Right cardiac atrium (tissue), 5 donors: ENCODE data around the gene CTNND2. TPM values are rescaled to one million over a fixed set of nuclear protein-coding genes. Genes with fewer than 3 reads are reported as not detected.

Source experiments
- ATAC-seq, 2 donors: fragments of 200-7000 bp; cut with Tn5 transposase; one replicate each; pipeline versions ENCODE4 v1.8.0 to v1.9.1; 2020; ENCODE audit warnings: moderate library complexity in 2 of 2, mild to moderate bottlenecking in 1 of 2
- DNase-seq, 3 donors: peaks; one replicate each; pipeline ENCODE4 v3.0.0-alpha.2; 2020
- H3K27ac ChIP-seq: one replicate; pipeline ENCODE4 v1.5.1; 2013; ENCODE audit warnings: mild to moderate bottlenecking, low read length, control low read depth, moderate library complexity
- H3K27me3 ChIP-seq: one replicate; pipeline ENCODE4 v1.6.1; 2013; ENCODE audit not compliant: control insufficient read depth, insufficient read depth
- H3K4me1 ChIP-seq: one replicate; pipeline ENCODE4 v1.6.1; 2013; ENCODE audit warnings: low read length; ENCODE audit not compliant: control insufficient read depth, insufficient read depth
- H3K4me3 ChIP-seq: one replicate; pipeline ENCODE4 v1.5.1; 2013; ENCODE audit warnings: low read length, control low read depth
- H3K9me3 ChIP-seq: one replicate; pipeline ENCODE4 v1.6.1; 2013; ENCODE audit warnings: low read length; ENCODE audit not compliant: control insufficient read depth
- WGBS: extraction: QIAGEN DNeasy Blood & Tissue Kit; methylation state at CpG from one replicate; pipeline ENCODE4 v1.1.7; 2013; 5-methylcytosine and 5-hydroxymethylcytosine counted together
- intact Hi-C, 4 donors: fragments of 100-400 bp; cut with DNase I; formaldehyde crosslinking; loops; one replicate each; pipeline versions ENCODE4 v1.11.0 to v1.14.0; 2022 to 2023
- polyA plus RNA-seq: library from polyadenylated mRNA; stranded (reverse); fragments of 200-250 nt; gene quantifications from one replicate; pipeline ENCODE4 v1.2.3, GENCODE V29; 2013
- total RNA-seq, 4 donors: library from RNA; stranded (reverse); fragmentation: NEBNext Ultra II Directional; extraction: Animal tissue kit (Norgen Biotek cat#: 25700); gene quantifications; one replicate each; pipeline ENCODE4 v1.2.1, GENCODE V29; 2021
- donor health status: healthy with polysubstance abuse.
- donor health status: DM: no; HTN: yes; CAD: no.
- donor health status: DM: no; HTN: no; CAD: no.
- donor health status: DM: no; HTN: yes; CAD: no; lungs with severe emphysema.
- donor health status: DM: yes; HTN: yes; CAD: no.

Gene CTNND2
- total and polyA plus RNA-seq, 5 donors = 2.6 to 14.0 (median 4.8) TPM

DNA sequence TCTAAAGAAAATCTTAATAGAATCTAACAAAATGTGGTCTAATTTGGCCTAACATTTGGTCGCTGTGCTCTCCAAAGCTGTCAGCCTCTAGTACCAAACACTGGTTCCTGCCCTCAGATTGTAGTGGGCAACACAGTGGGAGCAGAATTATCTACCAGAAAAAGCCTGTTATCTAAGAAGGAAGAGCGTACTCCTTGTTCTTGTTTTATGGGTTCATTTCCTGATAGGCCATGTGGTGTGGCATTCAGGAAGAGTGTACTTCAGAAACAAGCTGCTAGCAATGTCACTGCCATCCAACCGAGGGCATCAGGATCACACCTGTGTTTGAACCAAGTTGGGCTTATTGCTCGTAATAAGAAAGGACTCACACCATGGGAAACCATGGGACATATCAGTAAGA is 655.3 kb downstream of the CTNND2 start:
- Histone ChIP-seq H3K4me1 (no peaks in the 10 kb centered on the region), H3K9me3 (no peaks in the 10 kb centered on the region), H3K4me3 (no peak overlapping the region), H3K27ac (no peak overlapping the region), H3K27me3 (no peaks in the 10 kb centered on the region)
- intact Hi-C loops = no loop called here
- ATAC-seq = no peak
- 69% methylated on average over 4 of the region's 4 CpGs for WGBS
- no peak for DNase-seq

GRCh38 chr5:11247224-11247623 is 657.0 kb downstream of the CTNND2 start:
- no peaks in the 10 kb centered on the region for H3K27me3 ChIP-seq
- DNase-seq = no peak
- ATAC-seq = no peak
- H3K4me1 ChIP-seq = no peaks in the 10 kb centered on the region
- intact Hi-C loops = no loop called here
- no peaks in the 10 kb centered on the region for H3K9me3 ChIP-seq
- H3K4me3 ChIP-seq = no peak overlapping the region
- H3K27ac ChIP-seq = no peak overlapping the region
- 89% methylated on average over 3 of the region's 3 CpGs for WGBS

DNA sequence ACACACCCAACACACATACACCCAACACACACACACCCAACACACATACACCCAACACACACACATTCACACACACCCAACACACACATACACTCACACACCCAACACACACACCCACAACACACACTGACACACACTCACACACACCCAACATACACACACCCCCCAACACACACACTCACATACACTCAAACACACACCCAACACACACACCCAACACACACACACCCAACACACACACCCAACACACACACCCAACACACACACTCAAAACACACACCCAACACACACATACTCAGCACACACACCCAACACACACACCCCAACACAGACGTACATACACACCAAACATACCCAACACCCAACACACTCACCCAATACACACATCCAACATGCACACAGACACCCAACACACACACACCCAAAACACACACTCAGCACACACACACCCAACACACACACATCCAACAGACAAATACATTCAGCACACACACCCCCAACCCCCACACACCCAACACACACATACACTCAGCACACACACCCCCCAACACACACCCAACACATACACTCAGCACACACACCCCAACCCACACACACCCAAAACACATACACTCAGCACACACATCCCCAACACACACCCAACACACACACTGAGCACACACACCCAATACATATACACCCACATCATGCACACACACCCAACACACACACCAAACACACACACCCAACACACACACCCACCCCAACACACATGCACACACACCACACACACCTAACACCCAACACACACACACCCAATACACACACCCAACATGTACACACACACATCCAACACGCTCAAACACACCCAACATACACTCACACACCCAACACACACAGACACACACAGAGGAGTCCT is 663.7 kb downstream of the CTNND2 start:
- no peak for ATAC-seq
- Histone ChIP-seq H3K4me1 (no peaks in the 10 kb centered on the region), H3K27ac (no peak overlapping the region), H3K4me3 (no peak overlapping the region), H3K27me3 (no peaks in the 10 kb centered on the region), H3K9me3 (no peaks in the 10 kb centered on the region)
- no peak for DNase-seq
- intact Hi-C loops = no loop called here
- 86% methylated on average over 2 of the region's 2 CpGs for WGBS

DNA sequence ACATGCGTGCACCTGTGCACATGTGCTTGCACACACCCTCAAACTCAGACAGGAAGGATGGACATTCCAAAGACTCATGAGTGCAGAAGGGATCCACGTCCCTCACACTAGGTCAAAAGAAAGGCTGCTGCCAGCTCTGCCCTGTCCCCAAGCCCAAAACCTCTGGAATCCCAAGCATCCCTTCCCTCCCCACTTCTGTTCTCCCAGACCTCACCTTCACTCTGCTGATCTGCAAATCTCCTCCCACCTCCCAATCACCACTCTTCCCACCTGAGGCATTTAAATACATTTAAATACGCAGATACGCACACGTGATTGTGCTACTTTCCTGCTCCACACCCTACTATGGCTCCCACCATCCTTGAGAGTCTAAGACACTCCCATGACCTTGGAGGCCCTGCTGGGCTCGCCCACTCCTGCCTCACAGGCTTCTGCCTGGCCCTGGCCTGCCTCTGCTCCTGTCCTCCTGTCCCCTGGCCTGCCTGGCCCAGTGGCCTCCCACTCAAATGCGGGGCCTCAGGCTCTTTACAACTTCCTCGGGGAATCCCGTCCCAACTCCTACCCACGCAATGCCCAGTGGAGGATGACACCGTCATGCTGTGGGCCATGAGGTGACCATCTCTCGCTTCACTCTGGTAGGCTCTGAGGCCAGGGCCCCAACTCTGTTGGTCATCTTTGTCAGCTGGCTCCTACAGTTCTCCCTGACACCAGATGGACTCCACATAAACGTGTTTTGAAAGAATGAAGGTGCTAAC is 664.8 kb downstream of the CTNND2 start:
- no peak for ATAC-seq
- no peak overlapping the region for H3K4me3 ChIP-seq
- H3K27ac ChIP-seq = no peak overlapping the region
- intact Hi-C loops = no loop called here
- 88% methylated on average over 13 of the region's 13 CpGs for WGBS
- H3K9me3 ChIP-seq = peaks cover under 1% of the 10 kb centered on the region
- H3K27me3 ChIP-seq = no peaks in the 10 kb centered on the region
- no peaks in the 10 kb centered on the region for H3K4me1 ChIP-seq
- DNase-seq = no peak

DNA sequence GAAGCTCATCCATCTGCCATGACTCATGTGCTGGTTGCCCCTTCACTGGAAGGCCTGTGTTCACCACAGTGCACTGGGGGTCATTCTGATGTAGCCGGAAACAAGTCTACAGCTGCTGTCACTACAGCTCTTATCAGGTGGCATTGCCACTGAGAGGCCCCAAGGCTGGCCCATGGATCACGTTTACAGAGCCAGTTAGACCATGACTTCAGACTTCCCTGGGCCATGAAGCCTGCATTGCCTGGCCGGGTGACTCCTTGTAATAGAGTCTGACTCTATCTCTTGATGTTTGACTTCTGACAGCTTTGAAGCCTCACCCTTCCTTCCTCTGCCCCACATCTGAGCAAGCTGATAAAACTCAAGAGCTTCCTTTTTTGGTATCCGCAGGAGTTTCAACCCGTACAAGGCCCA is 669.7 kb downstream of the CTNND2 start:
- ATAC-seq (peak; percentile 88 to 98), DNase-seq (peak; percentile 40 to 68 (median 62))

DNA sequence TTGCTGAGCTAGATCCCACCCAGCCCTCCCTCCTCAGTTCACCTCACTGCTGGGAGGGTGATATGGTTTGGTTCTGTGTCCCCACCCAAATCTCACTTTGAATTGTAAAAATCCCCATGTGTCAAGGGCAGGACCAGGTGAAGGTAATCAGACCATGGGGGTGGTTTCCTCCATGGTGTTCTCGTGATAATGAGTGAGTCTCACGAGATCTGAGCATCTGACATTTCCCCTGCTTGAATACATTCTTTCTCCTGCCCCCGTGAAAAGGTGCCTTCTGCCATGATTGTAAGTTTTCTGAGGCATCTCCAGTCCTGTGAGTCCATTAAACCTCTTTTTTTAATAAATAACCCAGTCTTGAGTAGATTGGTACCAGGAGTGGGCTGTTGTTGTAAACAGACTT is 673.4 kb downstream of the CTNND2 start:
- Histone ChIP-seq H3K4me1 (peaks cover 3% of the 10 kb centered on the region), H3K9me3 (peaks cover 5% of the 10 kb centered on the region), H3K27ac (no peak overlapping the region), H3K4me3 (no peak overlapping the region), H3K27me3 (no peaks in the 10 kb centered on the region)
- no peak for DNase-seq
- no peak for ATAC-seq
- WGBS = 84% methylated on average over 3 of the region's 3 CpGs
- intact Hi-C loops = no loop called here

More for the DNA sequence above, 669.7 kb downstream of the CTNND2 start:
- intact Hi-C loops = no loop called here
- Histone ChIP-seq H3K4me3 (no peak overlapping the region), H3K27me3 (no peaks in the 10 kb centered on the region), H3K27ac (peak overlapping the region; percentile 67), H3K4me1 (peaks cover 3% of the 10 kb centered on the region), H3K9me3 (peaks cover 3% of the 10 kb centered on the region)
- WGBS = 20% methylated on average over 5 of the region's 5 CpGs

GRCh38 chr5:11227064-11227463 is 677.2 kb downstream of the CTNND2 start:
- Histone ChIP-seq H3K4me3 (no peak overlapping the region), H3K27me3 (no peaks in the 10 kb centered on the region), H3K27ac (no peak overlapping the region), H3K4me1 (no peaks in the 10 kb centered on the region), H3K9me3 (peaks cover 3% of the 10 kb centered on the region)
- intact Hi-C loops = no loop called here
- WGBS = 67% methylated on average over 3 of the region's 3 CpGs
- ATAC-seq = no peak
- DNase-seq = no peak

DNA sequence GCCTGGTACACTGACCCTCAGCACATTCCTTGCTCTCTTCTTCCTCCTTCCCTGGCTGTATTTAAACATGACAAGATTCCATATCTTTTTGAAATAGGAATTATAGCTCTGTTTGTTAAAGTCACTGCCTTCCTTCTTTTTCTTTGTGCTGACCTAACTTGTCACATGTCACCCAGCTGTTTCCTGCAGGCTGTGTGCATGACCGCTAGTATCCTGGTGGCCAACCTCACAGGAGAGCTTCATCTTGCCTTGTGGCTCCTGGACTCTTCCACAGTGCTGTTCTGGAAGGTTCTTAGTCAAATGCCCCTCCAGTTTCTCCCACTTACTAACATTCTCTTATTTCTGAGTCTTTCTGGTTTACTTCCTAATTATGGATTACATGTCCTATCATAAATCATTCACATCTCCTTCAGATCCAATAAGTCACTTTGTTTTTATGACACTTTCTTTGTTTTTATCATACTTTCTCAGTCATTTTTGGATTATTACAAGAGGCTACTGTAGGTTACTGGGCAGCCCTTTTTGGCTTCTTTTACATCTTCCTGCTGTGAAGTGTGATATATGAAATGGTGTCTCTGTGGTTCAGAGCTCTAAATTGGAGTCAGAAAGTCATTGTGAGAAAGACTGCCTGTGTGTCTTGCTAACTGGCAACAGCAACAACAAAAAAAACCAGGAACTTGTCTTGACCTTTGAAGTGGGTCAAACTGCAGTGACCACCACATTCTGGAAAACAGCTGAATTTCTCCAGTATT is 679.6 kb downstream of the CTNND2 start:
- Histone ChIP-seq H3K27me3 (no peaks in the 10 kb centered on the region), H3K4me1 (no peaks in the 10 kb centered on the region), H3K4me3 (no peak overlapping the region), H3K27ac (no peak overlapping the region), H3K9me3 (peaks cover 2% of the 10 kb centered on the region)
- no peak for ATAC-seq
- DNase-seq = no peak
- 65% methylated on average over 1 of the region's 1 CpG for WGBS
- intact Hi-C loops = no loop called here

DNA sequence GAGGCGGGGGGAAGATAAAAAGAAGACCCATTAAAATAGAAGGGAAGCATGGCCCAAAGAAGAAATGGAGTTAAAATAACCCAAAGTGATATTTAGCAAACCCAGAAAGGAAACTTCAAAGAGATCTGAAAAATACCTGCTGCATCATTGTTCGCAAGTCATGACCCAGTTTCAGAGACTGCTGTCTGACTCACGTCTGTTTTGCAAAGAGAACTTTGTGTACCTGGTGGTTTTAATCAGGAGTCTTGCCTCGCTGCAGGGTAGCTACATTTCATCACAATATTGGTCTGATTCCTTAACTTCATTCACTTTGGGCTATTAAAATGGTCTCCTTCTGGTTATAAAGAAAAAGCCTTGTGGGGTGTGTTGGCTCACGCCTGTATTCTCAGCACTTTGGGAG is 682.1 kb downstream of the CTNND2 start:
- ATAC-seq = no peak
- 81% methylated on average over 5 of the region's 5 CpGs for WGBS
- intact Hi-C loops = no loop called here

DNA sequence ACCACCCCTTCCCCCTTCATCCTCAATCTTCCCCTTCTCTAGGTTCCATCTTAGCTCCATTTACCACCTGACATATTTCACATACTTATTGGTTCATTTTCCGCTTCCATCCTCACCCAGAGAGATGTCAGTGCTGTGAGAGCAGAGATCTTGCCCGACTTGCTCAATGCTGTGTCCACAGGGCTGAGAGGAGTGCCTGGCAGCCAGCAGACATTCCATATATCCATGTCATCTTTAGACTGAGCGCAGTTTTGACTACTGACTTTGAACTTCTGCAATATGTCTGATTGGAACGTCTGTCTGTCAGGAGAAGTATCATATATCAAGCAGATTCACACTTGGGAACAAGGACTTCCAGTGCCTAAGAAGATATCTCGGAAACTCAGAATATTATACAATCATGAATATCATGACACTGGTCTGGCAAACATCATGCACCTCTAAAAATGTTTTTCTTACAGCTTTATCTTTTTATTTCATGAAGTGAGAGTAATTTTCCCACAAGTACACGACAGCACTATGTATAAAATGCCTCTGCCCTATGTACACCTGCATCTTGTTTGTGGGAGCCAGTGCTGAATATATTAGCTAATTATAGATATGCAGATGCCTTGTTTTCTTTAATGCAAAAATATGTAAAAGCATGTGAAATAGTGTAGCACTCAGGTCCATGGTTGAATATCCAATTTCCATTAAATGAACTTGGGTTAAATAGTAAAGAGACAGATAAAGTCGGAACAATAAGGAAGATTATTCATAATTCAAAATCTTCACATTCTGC is 689.2 kb downstream of the CTNND2 start:
- Histone ChIP-seq H3K27ac (no peak overlapping the region), H3K9me3 (peaks cover 8% of the 10 kb centered on the region), H3K27me3 (no peaks in the 10 kb centered on the region), H3K4me3 (no peak overlapping the region), H3K4me1 (no peaks in the 10 kb centered on the region)
- DNase-seq = no peak
- intact Hi-C loops = no loop called here
- WGBS = 68% methylated on average over 7 of the region's 7 CpGs
- ATAC-seq = no peak

More for the DNA sequence above, 682.1 kb downstream of the CTNND2 start:
- DNase-seq = no peak
- Histone ChIP-seq H3K27ac (no peak overlapping the region), H3K4me1 (no peaks in the 10 kb centered on the region), H3K27me3 (no peaks in the 10 kb centered on the region), H3K9me3 (peaks cover 2% of the 10 kb centered on the region), H3K4me3 (no peak overlapping the region)
